ENCODE results near the gene SNAP29.

SNAP29 gene

DNA sequence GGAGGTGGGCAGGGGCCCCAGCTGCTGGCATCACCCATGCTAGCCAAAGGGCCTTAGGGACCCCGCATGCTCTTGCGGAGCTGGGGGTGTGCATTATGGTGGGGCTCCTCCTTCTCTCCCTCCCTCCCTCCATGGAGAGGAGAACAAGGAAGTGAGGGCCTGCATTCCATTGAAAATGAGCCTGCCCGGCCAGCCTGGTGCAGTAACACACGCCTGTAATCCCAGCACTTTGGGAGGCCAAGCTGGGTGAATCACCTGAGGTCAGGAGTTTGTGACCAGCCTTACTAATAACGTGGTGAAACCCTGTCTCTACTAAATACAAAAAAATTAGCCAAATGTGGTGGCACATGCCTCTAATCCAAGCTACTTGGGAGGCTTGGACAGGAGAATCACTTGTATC is 22.4 kb downstream of the SNAP29 start:
- Histone ChIP-seq H3K27me3 (ENCODE audit: insufficient read depth, poor library complexity, severe bottlenecking) (no peaks in the 10 kb centered on the region), H3K4me3 (replicated peaks; ENCODE audit: insufficient read depth, low read length) (no peak overlapping the region), H3K27ac (replicated peaks) (no peak overlapping the region)
- DNase-seq (ENCODE audit: low read depth in 1 of 2, low spot score in 1 of 2): no peak
- TF ChIP-seq POLR2AphosphoS5 (IDR thresholded peaks at IDR 0.05; ENCODE audit: low read depth): no peak
- TF ChIP-seq, protein P1, sequence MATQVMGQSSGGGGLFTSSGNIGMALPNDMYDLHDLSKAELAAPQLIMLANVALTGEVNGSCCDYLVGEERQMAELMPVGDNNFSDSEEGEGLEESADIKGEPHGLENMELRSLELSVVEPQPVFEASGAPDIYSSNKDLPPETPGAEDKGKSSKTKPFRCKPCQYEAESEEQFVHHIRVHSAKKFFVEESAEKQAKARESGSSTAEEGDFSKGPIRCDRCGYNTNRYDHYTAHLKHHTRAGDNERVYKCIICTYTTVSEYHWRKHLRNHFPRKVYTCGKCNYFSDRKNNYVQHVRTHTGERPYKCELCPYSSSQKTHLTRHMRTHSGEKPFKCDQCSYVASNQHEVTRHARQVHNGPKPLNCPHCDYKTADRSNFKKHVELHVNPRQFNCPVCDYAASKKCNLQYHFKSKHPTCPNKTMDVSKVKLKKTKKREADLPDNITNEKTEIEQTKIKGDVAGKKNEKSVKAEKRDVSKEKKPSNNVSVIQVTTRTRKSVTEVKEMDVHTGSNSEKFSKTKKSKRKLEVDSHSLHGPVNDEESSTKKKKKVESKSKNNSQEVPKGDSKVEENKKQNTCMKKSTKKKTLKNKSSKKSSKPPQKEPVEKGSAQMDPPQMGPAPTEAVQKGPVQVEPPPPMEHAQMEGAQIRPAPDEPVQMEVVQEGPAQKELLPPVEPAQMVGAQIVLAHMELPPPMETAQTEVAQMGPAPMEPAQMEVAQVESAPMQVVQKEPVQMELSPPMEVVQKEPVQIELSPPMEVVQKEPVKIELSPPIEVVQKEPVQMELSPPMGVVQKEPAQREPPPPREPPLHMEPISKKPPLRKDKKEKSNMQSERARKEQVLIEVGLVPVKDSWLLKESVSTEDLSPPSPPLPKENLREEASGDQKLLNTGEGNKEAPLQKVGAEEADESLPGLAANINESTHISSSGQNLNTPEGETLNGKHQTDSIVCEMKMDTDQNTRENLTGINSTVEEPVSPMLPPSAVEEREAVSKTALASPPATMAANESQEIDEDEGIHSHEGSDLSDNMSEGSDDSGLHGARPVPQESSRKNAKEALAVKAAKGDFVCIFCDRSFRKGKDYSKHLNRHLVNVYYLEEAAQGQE (IDR thresholded peaks at IDR 0.05; ENCODE audit: insufficient replicate concordance, low read depth): no peak
- TF ChIP-seq, protein P2, sequence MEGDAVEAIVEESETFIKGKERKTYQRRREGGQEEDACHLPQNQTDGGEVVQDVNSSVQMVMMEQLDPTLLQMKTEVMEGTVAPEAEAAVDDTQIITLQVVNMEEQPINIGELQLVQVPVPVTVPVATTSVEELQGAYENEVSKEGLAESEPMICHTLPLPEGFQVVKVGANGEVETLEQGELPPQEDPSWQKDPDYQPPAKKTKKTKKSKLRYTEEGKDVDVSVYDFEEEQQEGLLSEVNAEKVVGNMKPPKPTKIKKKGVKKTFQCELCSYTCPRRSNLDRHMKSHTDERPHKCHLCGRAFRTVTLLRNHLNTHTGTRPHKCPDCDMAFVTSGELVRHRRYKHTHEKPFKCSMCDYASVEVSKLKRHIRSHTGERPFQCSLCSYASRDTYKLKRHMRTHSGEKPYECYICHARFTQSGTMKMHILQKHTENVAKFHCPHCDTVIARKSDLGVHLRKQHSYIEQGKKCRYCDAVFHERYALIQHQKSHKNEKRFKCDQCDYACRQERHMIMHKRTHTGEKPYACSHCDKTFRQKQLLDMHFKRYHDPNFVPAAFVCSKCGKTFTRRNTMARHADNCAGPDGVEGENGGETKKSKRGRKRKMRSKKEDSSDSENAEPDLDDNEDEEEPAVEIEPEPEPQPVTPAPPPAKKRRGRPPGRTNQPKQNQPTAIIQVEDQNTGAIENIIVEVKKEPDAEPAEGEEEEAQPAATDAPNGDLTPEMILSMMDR (IDR thresholded peaks at IDR 0.05; ENCODE audit: insufficient read depth, low read length): no peak

DNA sequence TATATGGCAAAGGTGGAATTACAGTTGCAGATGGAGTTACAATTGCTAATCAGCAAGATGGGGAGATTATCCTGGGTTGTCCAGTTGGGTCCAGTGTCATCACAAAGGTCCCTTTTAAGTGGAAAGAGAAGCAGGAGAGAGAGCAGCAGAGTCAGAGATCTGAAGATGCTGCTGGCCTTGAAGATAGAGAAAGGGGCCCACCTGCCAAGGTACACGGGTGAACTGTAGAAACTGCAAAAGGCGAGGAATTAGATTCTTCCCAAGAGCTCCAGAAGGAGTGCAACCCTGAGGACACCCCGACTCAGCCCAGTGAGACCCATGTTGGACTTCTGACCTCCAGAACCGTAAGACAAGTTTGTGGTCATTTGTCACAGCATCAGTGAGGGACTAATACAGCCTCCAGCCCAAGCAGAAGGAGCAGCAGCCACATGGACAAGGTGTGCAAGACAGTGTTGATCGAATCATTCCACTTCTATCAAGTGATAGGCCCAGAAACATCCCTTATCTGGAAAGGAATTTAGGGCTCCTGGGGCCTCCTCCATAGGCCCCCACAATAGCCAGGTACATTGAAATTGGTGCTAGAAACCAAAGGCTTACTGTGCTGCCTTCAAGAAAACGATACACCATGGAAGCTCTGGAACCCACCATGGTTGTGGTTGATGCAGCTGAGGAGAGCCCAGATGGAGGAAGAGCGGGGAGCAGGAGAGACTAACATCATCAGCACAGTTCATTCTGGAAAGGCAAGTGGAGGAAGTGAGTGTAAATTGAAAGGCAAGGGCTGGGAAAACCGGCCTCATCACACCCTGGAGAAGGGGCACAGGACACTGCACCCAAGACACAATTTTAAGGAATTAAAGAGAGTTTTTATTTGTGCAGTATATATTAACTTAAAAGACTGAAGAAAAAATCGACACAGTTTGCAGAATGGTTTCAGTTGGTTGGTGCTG is 23.3 kb downstream of the SNAP29 start:
- no peak overlapping the region for H3K4me3 ChIP-seq (replicated peaks; ENCODE audit: insufficient read depth, low read length)
- H3K27me3 ChIP-seq (ENCODE audit: insufficient read depth, poor library complexity, severe bottlenecking): no peaks in the 10 kb centered on the region
- no peak for TF ChIP-seq POLR2AphosphoS5 (IDR thresholded peaks at IDR 0.05; ENCODE audit: low read depth)
- TF ChIP-seq, protein P2 (IDR thresholded peaks at IDR 0.05; ENCODE audit: insufficient read depth, low read length): no peak
- TF ChIP-seq, protein P1 (IDR thresholded peaks at IDR 0.05; ENCODE audit: insufficient replicate concordance, low read depth): no peak
- TF ChIP-seq GABPA (IDR thresholded peaks at IDR 0.05; ENCODE audit: low read depth): no peak
- no peak for TF ChIP-seq SPI1 (IDR thresholded peaks at IDR 0.05; ENCODE audit: borderline replicate concordance, low read depth)
- no peak for DNase-seq (ENCODE audit: low read depth in 1 of 2, low spot score in 1 of 2)
- no peak overlapping the region for H3K27ac ChIP-seq (replicated peaks)

DNA sequence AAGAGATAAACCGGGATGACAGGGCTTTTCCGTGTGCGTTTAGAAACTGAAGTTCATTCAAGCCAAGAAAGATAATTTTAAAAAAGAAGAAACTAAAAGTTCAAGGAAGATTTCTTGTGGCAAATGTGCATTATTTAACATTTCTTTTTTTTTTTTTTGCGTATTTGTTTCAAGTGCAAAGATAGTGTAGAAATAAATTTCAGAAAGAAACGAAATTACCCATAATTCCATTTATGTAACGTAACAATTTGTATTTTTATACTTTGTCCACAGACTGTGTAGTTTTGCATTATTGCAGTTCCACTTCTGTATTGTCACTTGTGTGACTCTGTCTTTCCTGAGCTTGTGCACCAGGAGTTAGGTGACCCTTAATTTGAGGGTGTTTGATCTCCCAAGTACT is 24.0 kb downstream of the SNAP29 start:
- no peak for DNase-seq (ENCODE audit: low read depth in 1 of 2, low spot score in 1 of 2)
- H3K4me3 ChIP-seq (replicated peaks; ENCODE audit: insufficient read depth, low read length): no peak overlapping the region
- H3K27me3 ChIP-seq (ENCODE audit: insufficient read depth, poor library complexity, severe bottlenecking): no peaks in the 10 kb centered on the region
- no peak overlapping the region for H3K27ac ChIP-seq (replicated peaks)
- TF ChIP-seq POLR2AphosphoS5 (IDR thresholded peaks at IDR 0.05; ENCODE audit: low read depth) (no peak), GABPA (IDR thresholded peaks at IDR 0.05; ENCODE audit: low read depth) (no peak), SPI1 (IDR thresholded peaks at IDR 0.05; ENCODE audit: borderline replicate concordance, low read depth) (no peak)
- TF ChIP-seq, protein P1 (IDR thresholded peaks at IDR 0.05; ENCODE audit: insufficient replicate concordance, low read depth): no peak
- TF ChIP-seq, protein P2 (IDR thresholded peaks at IDR 0.05; ENCODE audit: insufficient read depth, low read length): no peak

Measured in HL-60 (cell line).